NCI-H1417 treated with DMSO at 0.1 percent for 48 hours (cell line): ENCODE results near the gene SUMF1.
"Not testable (repeated sequence)": the region's sequence is repeated elsewhere in the genome, so short reads cannot be mapped to it uniquely, and the experiment has no call there.

ENCODE experiments used
- DNase-seq: peaks from one replicate; lab custom pipeline; 2025; lab: John Stamatoyannopoulos, UW

SUMF1 gene

DNA sequence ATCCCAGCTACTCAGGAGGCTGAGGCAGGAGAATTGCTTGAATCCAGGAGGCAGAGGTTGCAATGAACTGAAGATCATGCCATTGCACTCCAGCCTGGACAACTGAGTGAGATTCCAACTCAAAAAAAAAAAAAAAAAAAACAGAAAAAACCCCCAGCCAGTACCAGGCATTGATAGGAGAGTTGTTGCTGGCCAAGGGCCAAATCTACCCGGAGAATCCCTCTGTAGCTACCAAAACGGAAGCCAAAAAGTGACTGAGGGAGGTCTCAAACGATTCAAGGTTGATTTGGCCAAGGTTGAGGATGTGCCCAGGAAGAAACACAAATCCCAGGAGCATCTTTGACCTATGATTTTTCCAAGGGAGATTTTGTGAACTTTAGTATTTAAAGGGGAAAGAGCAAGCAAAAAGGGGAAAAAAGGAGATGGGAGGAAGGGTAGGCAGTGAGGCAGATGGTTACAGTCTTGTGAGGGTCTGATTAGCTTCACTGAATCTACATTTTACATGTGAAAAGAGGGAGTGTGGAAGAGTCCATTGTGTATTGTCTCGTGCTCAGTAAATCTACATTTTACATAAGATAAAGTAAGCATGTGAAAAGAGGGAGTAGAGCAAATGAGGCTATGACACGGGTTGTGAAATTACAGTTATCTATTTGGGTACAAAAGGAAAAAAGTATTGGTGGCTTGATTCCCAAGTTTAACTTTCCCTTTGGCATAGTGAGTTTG, 131.1 kb downstream of the SUMF1 start:
- DNase-seq = no peak

DNA sequence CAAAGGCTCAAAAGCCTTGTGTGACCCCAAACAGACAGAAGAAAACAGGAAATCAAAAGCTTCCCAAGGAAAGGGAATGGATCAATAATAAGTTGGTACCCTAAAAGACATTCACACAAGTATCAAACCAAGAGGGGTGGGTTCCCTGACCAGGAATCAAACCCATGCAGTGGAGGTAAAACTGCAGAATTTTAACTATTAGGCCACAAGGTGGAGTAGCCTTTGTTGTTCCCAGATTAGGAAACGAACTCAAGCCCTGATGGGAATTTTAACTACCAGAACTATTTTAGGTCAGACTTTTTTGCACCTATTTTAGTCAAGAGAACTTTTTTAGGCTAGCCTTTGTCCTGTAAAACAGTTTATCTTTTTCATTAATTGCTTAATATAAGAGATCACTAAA, 132.5 kb downstream of the SUMF1 start:
- DNase-seq = no peak

GRCh38 chr3:4332991-4333390, 134.1 kb downstream of the SUMF1 start:
- no peak for DNase-seq

DNA sequence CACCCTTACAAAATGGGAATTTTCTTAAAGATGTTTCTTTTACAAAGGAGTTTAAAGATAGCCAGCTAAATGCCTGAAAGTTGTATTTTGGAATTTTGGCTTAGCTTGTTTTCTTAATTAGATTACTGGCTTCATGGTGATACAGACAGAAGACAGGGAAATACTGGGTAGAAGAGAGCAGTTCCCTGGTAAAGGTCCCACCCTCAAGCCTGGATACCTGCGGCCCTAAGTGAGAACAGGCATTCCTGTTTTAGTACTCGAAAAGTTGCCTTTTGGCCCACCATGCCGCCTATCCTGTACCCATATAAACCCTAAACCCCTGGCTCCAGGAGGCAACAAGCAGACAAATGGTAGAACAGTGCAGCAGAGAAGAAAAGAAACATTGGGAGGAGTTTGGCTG, 134.5 kb downstream of the SUMF1 start:
- no peak for DNase-seq

- DNase-seq = no peak
These were observed 135.0 kb downstream of the SUMF1 start for GRCh38 chr3:4332111-4332510.

- DNase-seq = not testable (repeated sequence)
These were observed 137.3 kb downstream of the SUMF1 start for GRCh38 chr3:4329806-4330205.

DNA sequence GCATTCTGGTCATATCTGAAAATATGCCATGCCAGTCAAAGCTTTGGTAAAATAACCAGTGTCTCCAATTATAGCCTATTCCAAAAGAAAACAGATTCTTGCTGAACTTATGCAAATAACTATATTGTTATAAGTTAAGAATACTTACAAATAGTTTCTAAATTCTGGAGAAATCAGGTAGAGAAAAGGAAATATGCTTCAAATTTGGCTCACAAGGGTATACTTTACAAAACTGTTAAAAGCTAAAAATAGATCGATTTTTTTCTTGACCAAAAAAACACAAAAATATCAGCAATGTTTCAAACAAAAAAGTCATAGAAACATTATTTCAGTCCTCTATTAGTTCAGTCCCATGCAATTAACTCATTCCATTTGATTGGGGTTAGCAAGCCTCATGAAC, 140.2 kb downstream of the SUMF1 start:
- no peak for DNase-seq

DNA sequence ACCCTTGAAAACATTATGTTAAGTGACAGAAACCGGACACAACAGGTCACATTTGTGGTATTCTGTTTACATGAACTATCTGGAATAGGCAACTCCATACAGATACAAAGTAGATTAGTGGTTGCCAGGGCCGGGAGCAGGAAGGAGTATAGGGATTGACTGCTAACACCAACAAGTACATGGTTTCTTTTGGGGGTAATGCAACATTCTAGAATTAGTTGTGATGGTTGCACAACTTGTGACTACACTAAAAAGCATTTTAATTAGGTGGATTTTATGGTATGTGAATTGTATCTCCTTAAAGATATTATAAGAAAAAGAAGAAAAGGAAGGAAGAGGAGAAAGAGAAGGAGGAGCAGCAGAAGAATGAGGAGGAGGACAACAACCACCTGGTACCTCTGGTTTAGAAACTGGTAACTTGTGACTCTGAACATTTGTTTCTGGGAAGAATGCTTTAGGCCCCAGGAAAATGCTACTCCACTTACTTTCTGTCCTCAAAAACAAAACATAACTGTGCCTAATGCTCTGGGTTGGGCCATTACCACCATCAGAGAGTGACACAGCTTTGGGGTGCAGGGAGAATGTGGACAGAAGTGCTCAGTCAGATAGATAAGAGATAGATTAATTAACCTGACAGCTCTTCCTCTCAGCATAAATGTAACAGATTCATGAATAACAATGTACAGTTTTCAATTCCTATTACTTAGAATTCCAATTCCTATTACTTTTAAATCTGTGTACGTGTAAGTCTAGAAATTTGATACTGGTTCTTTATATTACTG, 143.6 kb downstream of the SUMF1 start:
- no peak for DNase-seq

- no peak for DNase-seq
These were observed 144.4 kb downstream of the SUMF1 start for GRCh38 chr3:4322635-4323034.

DNA sequence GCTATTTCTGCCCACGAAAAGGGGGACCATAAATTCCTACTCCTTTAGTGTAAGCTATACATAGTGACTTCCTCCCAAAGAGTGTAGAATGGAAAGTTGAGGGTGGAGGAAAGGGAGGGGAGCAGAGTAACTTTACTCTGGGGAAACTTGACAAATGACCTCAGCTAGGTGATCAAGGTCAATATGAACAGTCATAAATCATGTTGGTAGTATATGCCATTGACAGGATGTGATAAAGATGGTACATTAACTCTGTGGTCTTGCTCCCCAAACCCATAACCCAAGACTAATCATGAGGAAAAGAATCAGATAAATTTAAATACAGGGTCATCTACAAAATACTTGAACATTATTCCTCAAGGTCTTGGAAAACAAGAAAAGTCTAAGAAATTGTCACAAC, 145.3 kb downstream of the SUMF1 start:
- DNase-seq = no peak

DNA sequence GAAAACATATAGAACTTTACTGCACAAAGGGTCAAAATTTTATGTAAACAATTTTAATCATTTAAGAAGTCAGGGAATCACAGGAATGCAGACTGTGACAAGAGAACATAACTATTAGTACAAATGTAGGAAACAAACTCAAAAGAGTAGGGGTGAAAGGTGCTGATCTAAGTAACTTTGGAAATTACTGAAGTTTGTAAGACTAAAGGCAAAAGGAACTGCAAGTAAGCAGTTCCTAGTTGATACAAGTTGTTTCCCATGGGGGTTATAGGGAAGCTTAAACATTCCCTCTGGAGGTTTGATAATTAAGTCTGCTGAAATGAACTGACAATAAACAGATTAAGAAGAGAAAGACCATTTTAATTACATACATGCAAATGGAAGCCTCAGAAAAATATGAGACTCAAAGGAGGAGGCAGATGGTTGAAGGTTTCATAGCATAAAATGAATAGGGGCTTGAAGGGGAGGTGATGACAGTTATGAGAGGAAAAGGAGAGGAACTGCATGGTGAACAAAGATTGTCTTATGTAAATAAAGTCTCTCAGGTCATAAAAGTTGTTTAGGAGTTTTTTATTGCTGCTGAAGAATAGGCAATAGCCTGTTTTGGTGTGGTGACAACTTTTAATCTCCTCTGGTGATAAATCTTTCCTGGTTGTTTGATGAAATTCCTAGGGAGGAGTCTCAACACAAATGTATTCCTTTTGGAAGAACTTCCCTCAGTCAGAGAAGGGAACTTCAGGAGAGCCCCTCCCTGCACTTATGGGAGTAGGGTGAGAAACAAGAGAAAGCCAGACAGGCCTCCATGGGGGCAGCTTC, 146.8 kb downstream of the SUMF1 start:
- no peak for DNase-seq

DNA sequence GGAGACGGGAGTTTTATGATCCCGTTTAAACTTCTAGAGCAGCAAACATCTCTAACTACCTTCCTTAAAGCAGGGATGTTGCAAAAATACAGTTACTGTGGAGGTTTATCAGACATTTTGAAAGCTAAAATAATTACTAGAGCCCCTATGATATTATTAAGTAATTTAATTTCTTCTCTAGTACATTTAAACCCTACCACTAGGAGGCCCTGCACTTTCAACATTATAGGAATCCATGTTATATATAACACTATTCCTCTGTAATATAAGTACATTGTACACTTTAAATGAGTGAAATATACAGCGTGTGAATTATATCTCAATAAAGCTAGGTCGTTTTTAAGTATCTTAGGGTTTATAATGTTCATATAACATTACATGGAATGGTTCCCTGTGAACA, 152.4 kb downstream of the SUMF1 start:
- no peak for DNase-seq

GRCh38 chr3:4313606-4314293, 153.3 kb downstream of the SUMF1 start:
- no peak for DNase-seq

DNA sequence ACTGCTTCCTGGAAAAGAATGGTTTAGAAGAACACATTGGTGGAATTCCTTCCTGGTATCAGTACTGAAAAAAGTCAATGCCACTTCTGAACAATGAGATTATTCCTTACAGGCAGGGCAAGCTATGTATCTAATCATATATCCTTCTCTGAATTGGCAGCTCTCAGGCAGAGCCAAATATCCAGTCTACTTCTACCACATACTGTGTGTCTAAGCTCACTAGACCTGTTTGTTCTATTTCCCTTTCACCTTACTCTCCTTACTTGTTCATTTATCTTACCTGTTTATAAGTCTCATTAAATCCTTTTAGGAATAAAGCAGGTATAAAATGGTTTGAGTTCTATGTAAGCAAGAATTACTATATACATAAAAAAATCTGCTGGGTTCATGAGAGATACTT, 155.6 kb downstream of the SUMF1 start:
- no peak for DNase-seq
